IMR-90 (cell line): ENCODE data around the gene ADGRL4.

Experiments
- BHLHE40 ChIP-seq: fragments of 150-350 bp; IDR thresholded peaks from 2 replicates; pipeline ENCODE4 v1.6.1; 2016; ENCODE audit warnings: mild to moderate bottlenecking, low read depth, low read length
- CEBPB ChIP-seq: IDR thresholded peaks from 2 replicates; pipeline ENCODE4 v1.6.1; 2012; ENCODE audit warnings: low read depth, low read length, improper control_type of control experiment
- CTCF ChIP-seq: conservative IDR thresholded peaks from 2 replicates; pipeline ENCODE4 v1.5.1; 2012; ENCODE audit warnings: mild to moderate bottlenecking, low read depth, low read length, improper control_type of control experiment
- FOS ChIP-seq: fragments of 150-350 bp; IDR thresholded peaks from 2 replicates; pipeline ENCODE4 v1.6.1; 2016; ENCODE audit warnings: low read depth, low read length
- POLR2A ChIP-seq: IDR thresholded peaks from 2 replicates; pipeline ENCODE4 v1.6.1; 2012; ENCODE audit warnings: mild to moderate bottlenecking, low read depth, low read length
- RAD21 ChIP-seq: IDR thresholded peaks from 2 replicates; pipeline ENCODE4 v1.6.1; 2012; ENCODE audit warnings: low read length, improper control_type of control experiment
- RFX5 ChIP-seq: IDR thresholded peaks from 2 replicates; pipeline ENCODE4 v1.8.0; 2012; ENCODE audit warnings: low read depth, mild to moderate bottlenecking, low read length, moderate library complexity
- USF2 ChIP-seq: fragments of 150-350 bp; IDR thresholded peaks from 2 replicates; pipeline ENCODE4 v1.6.1; 2017; ENCODE audit warnings: mild to moderate bottlenecking, antibody characterized with exemption, low read length, low read depth

- TF ChIP-seq CTCF (no peak), FOS (no peak), RAD21 (no peak), POLR2A (no peak), BHLHE40 (no peak), RFX5 (no peak), CEBPB (no peak), USF2 (no peak)
Measured at GRCh38 chr1:79040424-79041082, 34.0 kb upstream of the ADGRL4 start.
